HepG2 (cell line): Measurements from ENCODE around the gene MST1R. TPM values are rescaled to one million over a fixed set of nuclear protein-coding genes. Genes with fewer than 3 reads are reported as not detected.

Experiments used
- GABPB1 ChIP-seq: IDR thresholded peaks from 2 replicates; pipeline ENCODE4 v1.6.1; 2016; ENCODE audit warnings: mild to moderate bottlenecking, missing genetic modification reagents, moderate library complexity, missing compliant biosample characterization
- KLF16 ChIP-seq, 2 experiments: sonication (generic) in 1 of 2; formaldehyde crosslinking in 1 of 2; IDR thresholded peaks; 2 replicates each; pipeline versions ENCODE4 v1.6.1 to v1.8.0; 2016 to 2023; ENCODE audit warnings: missing genetic modification reagents in 2 of 2, missing compliant biosample characterization in 1 of 2
- MTA1 ChIP-seq: sonication (generic); formaldehyde crosslinking; IDR thresholded peaks from 2 replicates; pipeline ENCODE4 v1.4.0; 2020; ENCODE audit warnings: missing genetic modification reagents, mild to moderate bottlenecking, borderline replicate concordance
- MXI1 ChIP-seq: IDR thresholded peaks from 3 replicates; pipeline ENCODE4 v1.6.1; 2012; ENCODE audit warnings: low read depth, low read length, inconsistent platforms, borderline replicate concordance
- NCOA5 ChIP-seq: sonication (generic); formaldehyde crosslinking; IDR thresholded peaks from 2 replicates; pipeline ENCODE4 v1.4.0; 2020; ENCODE audit warnings: missing genetic modification reagents
- NFYB ChIP-seq: sonication (generic); formaldehyde crosslinking; IDR thresholded peaks from 2 replicates; pipeline ENCODE4 v1.4.0; 2020; ENCODE audit warnings: missing genetic modification reagents
- NR2C2 ChIP-seq: sonication (generic); formaldehyde crosslinking; IDR thresholded peaks from 2 replicates; pipeline ENCODE4 v1.4.0; 2020; ENCODE audit warnings: missing genetic modification reagents, mild to moderate bottlenecking, moderate library complexity, borderline replicate concordance
- SP5 ChIP-seq: IDR thresholded peaks from 2 replicates; pipeline ENCODE4 v1.6.1; 2016; ENCODE audit warnings: low read depth, borderline replicate concordance
- THAP11 ChIP-seq: IDR thresholded peaks from 2 replicates; pipeline ENCODE4 v1.6.1; 2016; ENCODE audit warnings: missing biosample characterization, missing genetic modification reagents
- WIZ ChIP-seq: sonication (generic); formaldehyde crosslinking; IDR thresholded peaks from 2 replicates; pipeline ENCODE4 v1.5.1; 2020; ENCODE audit warnings: mild to moderate bottlenecking, missing genetic modification reagents
- ZNF572 ChIP-seq: sonication (generic); formaldehyde crosslinking; IDR thresholded peaks from 2 replicates; pipeline ENCODE4 v1.5.1; 2020; ENCODE audit warnings: mild to moderate bottlenecking, missing genetic modification reagents
- ZNF709 ChIP-seq: sonication (generic); formaldehyde crosslinking; IDR thresholded peaks from 2 replicates; pipeline ENCODE4 v1.5.0; 2020; ENCODE audit warnings: mild to moderate bottlenecking, missing genetic modification reagents
- ZNF749 ChIP-seq: sonication (generic); formaldehyde crosslinking; IDR thresholded peaks from 2 replicates; pipeline ENCODE4 v1.8.0; 2022; ENCODE audit warnings: mild to moderate bottlenecking, missing genetic modification reagents, moderate library complexity, borderline replicate concordance
- polyA plus RNA-seq, 8 experiments: library from polyadenylated mRNA; depleted of rRNA in 3 of 8; stranded (reverse) in 7 of 8; unstranded in 1 of 8; fragments of >200 nt; fragmentation: Illumina TruSeq in 4 of 8; extraction: Trizol in 4 of 8; gene quantifications; 2 replicates each; pipeline versions ENCODE4 v1.2.1 to v1.2.3, GENCODE V29; 2011 to 2016; ENCODE audit warnings: low read depth in 4 of 8, missing spikeins in 1 of 8, mixed read lengths in 1 of 8; ENCODE audit not compliant: insufficient read depth in 1 of 8
- total RNA-seq, 5 experiments: library from RNA; depleted of rRNA; stranded (reverse); fragments of >200 nt; fragmentation: Illumina TruSeq; extraction: Trizol; gene quantifications; 2 replicates each; pipeline ENCODE4 v1.2.3, GENCODE V29; 2016; ENCODE audit warnings: low read depth in 1 of 5
- TF ChIP-seq, protein P1 (sequence below): sonication (generic); formaldehyde crosslinking; IDR thresholded peaks from 2 replicates; pipeline ENCODE4 v1.4.0; 2020; ENCODE audit warnings: missing genetic modification reagents
- TF ChIP-seq, protein P2 (sequence below): sonication (generic); formaldehyde crosslinking; IDR thresholded peaks from 2 replicates; pipeline ENCODE4 v1.4.0; 2020; ENCODE audit warnings: missing genetic modification reagents, mild to moderate bottlenecking, borderline replicate concordance
- TF ChIP-seq, protein P3 (sequence below): sonication (generic); formaldehyde crosslinking; IDR thresholded peaks from 2 replicates; pipeline ENCODE4 v1.8.1; 2023; ENCODE audit warnings: missing genetic modification reagents, inconsistent platforms, borderline replicate concordance
- TF ChIP-seq, protein P4 (sequence below): sonication (generic); formaldehyde crosslinking; IDR thresholded peaks from 2 replicates; pipeline ENCODE4 v1.4.0; 2020; ENCODE audit warnings: mild to moderate bottlenecking, low read depth, missing genetic modification reagents

MST1R gene
- total and polyA plus RNA-seq, 2 of the 13 experiments (the other 11 are each of a cell fraction or from before 2014, with no cell fraction given) = 0.11 to 0.77 TPM

DNA sequence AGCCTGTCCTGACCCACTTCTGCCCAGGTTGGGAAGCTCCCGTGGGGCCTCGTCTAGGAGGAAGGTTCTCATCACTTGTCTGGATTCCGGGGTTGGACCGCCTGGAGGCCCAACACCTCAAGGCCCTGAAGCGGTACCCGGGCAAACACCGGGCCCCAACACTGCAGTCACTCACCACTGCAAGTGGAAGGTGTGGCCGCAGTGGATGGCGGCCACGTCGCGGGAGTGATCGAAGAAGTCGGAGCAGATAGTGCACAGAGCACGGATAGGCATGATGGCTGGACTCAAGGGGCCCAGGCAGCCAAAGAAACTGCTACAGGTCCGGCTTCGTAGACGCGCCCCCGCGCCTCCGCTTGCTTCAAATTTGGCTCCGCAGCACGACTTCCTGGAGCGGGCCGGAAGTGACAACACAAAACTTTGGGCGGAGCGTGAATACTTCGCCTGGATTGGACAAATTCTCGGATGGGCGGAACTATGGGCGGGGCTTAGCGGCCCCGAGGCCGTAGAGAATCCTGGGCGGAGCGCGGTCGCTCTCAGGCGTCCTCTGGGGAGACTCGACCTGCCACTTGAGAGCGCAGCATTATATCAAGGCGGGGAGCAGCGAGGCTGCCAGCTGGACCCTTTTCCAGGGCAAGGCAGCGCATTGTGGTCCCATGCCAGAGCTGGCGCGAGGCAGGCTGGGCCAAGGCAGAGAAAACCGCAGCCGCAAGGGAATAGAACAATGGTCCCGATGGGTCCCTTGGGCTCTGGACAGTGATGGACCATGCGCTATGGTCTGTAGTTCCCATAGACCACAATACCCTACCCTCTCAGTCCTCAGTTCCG lies 47.3 kb downstream of the MST1R start, which contains the start of gene TRAIP (continued):
- TF ChIP-seq, protein P1, sequence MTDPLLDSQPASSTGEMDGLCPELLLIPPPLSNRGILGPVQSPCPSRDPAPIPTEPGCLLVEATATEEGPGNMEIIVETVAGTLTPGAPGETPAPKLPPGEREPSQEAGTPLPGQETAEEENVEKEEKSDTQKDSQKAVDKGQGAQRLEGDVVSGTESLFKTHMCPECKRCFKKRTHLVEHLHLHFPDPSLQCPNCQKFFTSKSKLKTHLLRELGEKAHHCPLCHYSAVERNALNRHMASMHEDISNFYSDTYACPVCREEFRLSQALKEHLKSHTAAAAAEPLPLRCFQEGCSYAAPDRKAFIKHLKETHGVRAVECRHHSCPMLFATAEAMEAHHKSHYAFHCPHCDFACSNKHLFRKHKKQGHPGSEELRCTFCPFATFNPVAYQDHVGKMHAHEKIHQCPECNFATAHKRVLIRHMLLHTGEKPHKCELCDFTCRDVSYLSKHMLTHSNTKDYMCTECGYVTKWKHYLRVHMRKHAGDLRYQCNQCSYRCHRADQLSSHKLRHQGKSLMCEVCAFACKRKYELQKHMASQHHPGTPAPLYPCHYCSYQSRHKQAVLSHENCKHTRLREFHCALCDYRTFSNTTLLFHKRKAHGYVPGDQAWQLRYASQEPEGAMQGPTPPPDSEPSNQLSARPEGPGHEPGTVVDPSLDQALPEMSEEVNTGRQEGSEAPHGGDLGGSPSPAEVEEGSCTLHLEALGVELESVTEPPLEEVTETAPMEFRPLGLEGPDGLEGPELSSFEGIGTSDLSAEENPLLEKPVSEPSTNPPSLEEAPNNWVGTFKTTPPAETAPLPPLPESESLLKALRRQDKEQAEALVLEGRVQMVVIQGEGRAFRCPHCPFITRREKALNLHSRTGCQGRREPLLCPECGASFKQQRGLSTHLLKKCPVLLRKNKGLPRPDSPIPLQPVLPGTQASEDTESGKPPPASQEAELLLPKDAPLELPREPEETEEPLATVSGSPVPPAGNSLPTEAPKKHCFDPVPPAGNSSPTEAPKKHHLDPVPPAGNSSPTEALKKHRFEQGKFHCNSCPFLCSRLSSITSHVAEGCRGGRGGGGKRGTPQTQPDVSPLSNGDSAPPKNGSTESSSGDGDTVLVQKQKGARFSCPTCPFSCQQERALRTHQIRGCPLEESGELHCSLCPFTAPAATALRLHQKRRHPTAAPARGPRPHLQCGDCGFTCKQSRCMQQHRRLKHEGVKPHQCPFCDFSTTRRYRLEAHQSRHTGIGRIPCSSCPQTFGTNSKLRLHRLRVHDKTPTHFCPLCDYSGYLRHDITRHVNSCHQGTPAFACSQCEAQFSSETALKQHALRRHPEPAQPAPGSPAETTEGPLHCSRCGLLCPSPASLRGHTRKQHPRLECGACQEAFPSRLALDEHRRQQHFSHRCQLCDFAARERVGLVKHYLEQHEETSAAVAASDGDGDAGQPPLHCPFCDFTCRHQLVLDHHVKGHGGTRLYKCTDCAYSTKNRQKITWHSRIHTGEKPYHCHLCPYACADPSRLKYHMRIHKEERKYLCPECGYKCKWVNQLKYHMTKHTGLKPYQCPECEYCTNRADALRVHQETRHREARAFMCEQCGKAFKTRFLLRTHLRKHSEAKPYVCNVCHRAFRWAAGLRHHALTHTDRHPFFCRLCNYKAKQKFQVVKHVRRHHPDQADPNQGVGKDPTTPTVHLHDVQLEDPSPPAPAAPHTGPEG = no peak
- TF ChIP-seq KLF16 (CRISPR knock-in tag; IDR thresholded peaks at IDR 0.05) = peak in 1 of 2 experiments; percentile 69; a peak in 1 of 4 replicates
- TF ChIP-seq NR2C2 (CRISPR knock-in tag) = peak; percentile 46; the same call in 1 of the 2 replicates
- peak; percentile 89 for TF ChIP-seq ZNF749 (CRISPR knock-in tag)
- TF ChIP-seq SP5 = peak; percentile 80
- TF ChIP-seq WIZ (CRISPR knock-in tag) = 0 out of 2 replicates have a peak, but pooled peaks have one; percentile 47
- TF ChIP-seq, protein P2, sequence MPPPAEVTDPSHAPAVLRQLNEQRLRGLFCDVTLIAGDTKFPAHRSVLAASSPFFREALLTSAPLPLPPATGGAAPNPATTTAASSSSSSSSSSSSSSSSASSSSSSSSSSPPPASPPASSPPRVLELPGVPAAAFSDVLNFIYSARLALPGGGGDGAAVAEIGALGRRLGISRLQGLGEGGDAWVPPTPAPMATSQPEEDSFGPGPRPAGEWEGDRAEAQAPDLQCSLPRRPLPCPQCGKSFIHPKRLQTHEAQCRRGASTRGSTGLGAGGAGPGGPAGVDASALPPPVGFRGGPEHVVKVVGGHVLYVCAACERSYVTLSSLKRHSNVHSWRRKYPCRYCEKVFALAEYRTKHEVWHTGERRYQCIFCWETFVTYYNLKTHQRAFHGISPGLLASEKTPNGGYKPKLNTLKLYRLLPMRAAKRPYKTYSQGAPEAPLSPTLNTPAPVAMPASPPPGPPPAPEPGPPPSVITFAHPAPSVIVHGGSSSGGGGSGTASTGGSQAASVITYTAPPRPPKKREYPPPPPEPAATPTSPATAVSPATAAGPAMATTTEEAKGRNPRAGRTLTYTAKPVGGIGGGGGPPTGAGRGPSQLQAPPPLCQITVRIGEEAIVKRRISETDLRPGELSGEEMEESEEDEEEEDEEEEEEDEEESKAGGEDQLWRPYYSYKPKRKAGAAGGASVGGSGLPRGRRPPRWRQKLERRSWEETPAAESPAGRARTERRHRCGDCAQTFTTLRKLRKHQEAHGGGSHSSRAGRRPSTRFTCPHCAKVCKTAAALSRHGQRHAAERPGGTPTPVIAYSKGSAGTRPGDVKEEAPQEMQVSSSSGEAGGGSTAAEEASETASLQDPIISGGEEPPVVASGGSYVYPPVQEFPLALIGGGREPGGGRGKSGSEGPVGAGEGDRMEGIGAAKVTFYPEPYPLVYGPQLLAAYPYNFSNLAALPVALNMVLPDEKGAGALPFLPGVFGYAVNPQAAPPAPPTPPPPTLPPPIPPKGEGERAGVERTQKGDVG (CRISPR knock-in tag) = 0 out of 2 replicates have a peak, but pooled peaks have one; percentile 39
- TF ChIP-seq ZNF709 = no peak
- TF ChIP-seq, protein P3, sequence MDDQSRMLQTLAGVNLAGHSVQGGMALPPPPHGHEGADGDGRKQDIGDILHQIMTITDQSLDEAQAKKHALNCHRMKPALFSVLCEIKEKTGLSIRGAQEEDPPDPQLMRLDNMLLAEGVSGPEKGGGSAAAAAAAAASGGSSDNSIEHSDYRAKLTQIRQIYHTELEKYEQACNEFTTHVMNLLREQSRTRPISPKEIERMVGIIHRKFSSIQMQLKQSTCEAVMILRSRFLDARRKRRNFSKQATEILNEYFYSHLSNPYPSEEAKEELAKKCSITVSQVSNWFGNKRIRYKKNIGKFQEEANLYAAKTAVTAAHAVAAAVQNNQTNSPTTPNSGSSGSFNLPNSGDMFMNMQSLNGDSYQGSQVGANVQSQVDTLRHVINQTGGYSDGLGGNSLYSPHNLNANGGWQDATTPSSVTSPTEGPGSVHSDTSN = 0 out of 2 replicates have a peak, but pooled peaks have one; percentile 19
- peak; percentile 65; the same call in 1 of the 2 replicates for TF ChIP-seq MTA1 (CRISPR knock-in tag)
- TF ChIP-seq GABPB1 = peak; percentile 99
- TF ChIP-seq NCOA5 (CRISPR knock-in tag) = peak; percentile 56; the same call in 1 of the 2 replicates
- TF ChIP-seq MXI1 = peak; percentile 71; the same call in 1 of the 3 replicates
- TF ChIP-seq NFYB (CRISPR knock-in tag) = peak; percentile 84
- TF ChIP-seq ZNF572 (CRISPR knock-in tag) = peak; percentile 92; the same call in 1 of the 2 replicates
- TF ChIP-seq, protein P4, sequence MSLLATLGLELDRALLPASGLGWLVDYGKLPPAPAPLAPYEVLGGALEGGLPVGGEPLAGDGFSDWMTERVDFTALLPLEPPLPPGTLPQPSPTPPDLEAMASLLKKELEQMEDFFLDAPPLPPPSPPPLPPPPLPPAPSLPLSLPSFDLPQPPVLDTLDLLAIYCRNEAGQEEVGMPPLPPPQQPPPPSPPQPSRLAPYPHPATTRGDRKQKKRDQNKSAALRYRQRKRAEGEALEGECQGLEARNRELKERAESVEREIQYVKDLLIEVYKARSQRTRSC = no peak
- peak; percentile 90 for TF ChIP-seq THAP11 (CRISPR knock-in tag)
